K562 (cell line): Measurements from ENCODE around the gene RBM19.

Source experiments
- FOSL1 ChIP-seq: fragments of 200-800 bp; sonication (Bioruptor generic); conservative IDR thresholded peaks from 2 replicates; pipeline ENCODE4 v1.6.1; 2016; ENCODE audit warnings: missing genetic modification characterization, missing compliant biosample characterization
- POLR2AphosphoS5 ChIP-seq: IDR thresholded peaks from 2 replicates; pipeline ENCODE4 v1.6.1; 2011; ENCODE audit warnings: mild to moderate bottlenecking, low read depth, low read length, moderate library complexity; ENCODE audit not compliant: control insufficient read depth, insufficient read depth
- TAL1 ChIP-seq: fragments of 450-650 bp; IDR thresholded peaks from 2 replicates; pipeline ENCODE4 v1.6.1; 2016; ENCODE audit warnings: mild to moderate bottlenecking
- ZNF24 ChIP-seq: fragments of 450-650 bp; IDR thresholded peaks from 2 replicates; pipeline ENCODE4 v1.6.1; 2016
- ZNF696 ChIP-seq: fragments of 250-450 bp; sonication (Bioruptor Pico); conservative IDR thresholded peaks from 2 replicates; pipeline ENCODE4 v1.4.0; 2020; ENCODE audit warnings: mild to moderate bottlenecking, moderate library complexity
- TF ChIP-seq, protein P1 (sequence below), 3 experiments: IDR thresholded peaks in 2 of 3; conservative IDR thresholded peaks in 1 of 3; 2 replicates each; pipeline ENCODE4 v1.5.1; 2011 to 2012; ENCODE audit warnings: low read length in 3 of 3, mild to moderate bottlenecking in 3 of 3, control low read depth in 2 of 3, improper control_type of control experiment in 1 of 3, inconsistent platforms in 1 of 3, low read depth in 1 of 3, mixed read lengths in 1 of 3, moderate library complexity in 1 of 3; ENCODE audit not compliant: insufficient read depth in 2 of 3

DNA sequence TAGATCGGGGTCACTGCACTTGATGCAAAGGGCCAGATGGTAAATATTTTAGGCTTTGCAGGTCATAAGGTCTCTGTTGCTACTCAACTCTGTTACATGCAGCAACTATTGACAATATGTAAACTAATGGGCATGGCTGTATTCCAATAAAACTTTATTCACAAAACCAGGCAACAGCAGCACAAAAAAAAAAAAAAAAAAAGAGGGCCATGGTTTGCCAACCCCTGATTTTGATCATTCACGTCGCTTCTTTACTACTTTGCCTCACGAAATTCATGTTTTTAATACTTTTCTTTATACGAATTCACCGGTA is 152.9 kb downstream of the RBM19 start:
- TF ChIP-seq POLR2AphosphoS5 = no peak
- no peak for TF ChIP-seq ZNF696 (CRISPR knock-in tag)
- TF ChIP-seq, protein P1, sequence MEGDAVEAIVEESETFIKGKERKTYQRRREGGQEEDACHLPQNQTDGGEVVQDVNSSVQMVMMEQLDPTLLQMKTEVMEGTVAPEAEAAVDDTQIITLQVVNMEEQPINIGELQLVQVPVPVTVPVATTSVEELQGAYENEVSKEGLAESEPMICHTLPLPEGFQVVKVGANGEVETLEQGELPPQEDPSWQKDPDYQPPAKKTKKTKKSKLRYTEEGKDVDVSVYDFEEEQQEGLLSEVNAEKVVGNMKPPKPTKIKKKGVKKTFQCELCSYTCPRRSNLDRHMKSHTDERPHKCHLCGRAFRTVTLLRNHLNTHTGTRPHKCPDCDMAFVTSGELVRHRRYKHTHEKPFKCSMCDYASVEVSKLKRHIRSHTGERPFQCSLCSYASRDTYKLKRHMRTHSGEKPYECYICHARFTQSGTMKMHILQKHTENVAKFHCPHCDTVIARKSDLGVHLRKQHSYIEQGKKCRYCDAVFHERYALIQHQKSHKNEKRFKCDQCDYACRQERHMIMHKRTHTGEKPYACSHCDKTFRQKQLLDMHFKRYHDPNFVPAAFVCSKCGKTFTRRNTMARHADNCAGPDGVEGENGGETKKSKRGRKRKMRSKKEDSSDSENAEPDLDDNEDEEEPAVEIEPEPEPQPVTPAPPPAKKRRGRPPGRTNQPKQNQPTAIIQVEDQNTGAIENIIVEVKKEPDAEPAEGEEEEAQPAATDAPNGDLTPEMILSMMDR (IDR thresholded peaks at IDR 0.05 in 2 of 3, conservative IDR thresholded peaks at IDR 0.05 in 1 of 3; ENCODE audit: insufficient read depth in 2 of 3, low read depth in 1 of 3, low read length in 3 of 3) = no peak
- TF ChIP-seq ZNF24 = no peak
- TF ChIP-seq TAL1 = no peak
- no peak for TF ChIP-seq FOSL1 (tag)
